ENCODE measurements around the gene ITGAL. TPM values are rescaled to one million over a fixed set of nuclear protein-coding genes. Genes with fewer than 3 reads are reported as not detected.

The ITGAL gene
- total RNA-seq, 1 donor from 2014 or later: 0.23 TPM

- H3K79me2 ChIP-seq (ENCODE audit: insufficient read depth, low read length): peaks cover 10% of the 10 kb centered on the region
- no peak for DNase-seq (ENCODE audit: low read depth)
- H3K27ac ChIP-seq (ENCODE audit: low read depth, low read length): no peak overlapping the region
- peaks cover 8% of the 10 kb centered on the region for H3K4me1 Mint-ChIP-seq (ENCODE audit: low read depth, unreplicated experiment)
- H3K9me3 Mint-ChIP-seq (ENCODE audit: unreplicated experiment): peaks cover 2% of the 10 kb centered on the region
- FAIRE-seq: no peak
- peaks cover 14% of the 10 kb centered on the region for H3K36me3 Mint-ChIP-seq (ENCODE audit: low read depth, unreplicated experiment)
- peaks cover 2% of the 10 kb centered on the region for H3K27me3 ChIP-seq (ENCODE audit: insufficient read depth, low read length)
- no peak overlapping the region for H3K4me3 ChIP-seq (ENCODE audit: insufficient read depth, low read depth, low read length)
- H3K27me3 Mint-ChIP-seq (ENCODE audit: low read depth, unreplicated experiment): peaks cover 8% of the 10 kb centered on the region
- TF ChIP-seq, protein P1, sequence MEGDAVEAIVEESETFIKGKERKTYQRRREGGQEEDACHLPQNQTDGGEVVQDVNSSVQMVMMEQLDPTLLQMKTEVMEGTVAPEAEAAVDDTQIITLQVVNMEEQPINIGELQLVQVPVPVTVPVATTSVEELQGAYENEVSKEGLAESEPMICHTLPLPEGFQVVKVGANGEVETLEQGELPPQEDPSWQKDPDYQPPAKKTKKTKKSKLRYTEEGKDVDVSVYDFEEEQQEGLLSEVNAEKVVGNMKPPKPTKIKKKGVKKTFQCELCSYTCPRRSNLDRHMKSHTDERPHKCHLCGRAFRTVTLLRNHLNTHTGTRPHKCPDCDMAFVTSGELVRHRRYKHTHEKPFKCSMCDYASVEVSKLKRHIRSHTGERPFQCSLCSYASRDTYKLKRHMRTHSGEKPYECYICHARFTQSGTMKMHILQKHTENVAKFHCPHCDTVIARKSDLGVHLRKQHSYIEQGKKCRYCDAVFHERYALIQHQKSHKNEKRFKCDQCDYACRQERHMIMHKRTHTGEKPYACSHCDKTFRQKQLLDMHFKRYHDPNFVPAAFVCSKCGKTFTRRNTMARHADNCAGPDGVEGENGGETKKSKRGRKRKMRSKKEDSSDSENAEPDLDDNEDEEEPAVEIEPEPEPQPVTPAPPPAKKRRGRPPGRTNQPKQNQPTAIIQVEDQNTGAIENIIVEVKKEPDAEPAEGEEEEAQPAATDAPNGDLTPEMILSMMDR (IDR thresholded peaks at IDR 0.05; ENCODE audit: insufficient read depth, low read depth, low read length): no peak
- TF ChIP-seq EZH2 (IDR thresholded peaks at IDR 0.05; ENCODE audit: insufficient read depth, low read length): no peak
- H3K36me3 ChIP-seq (ENCODE audit: insufficient read depth, low read length): no peaks in the 10 kb centered on the region
- no peaks in the 10 kb centered on the region for H4K20me1 ChIP-seq (ENCODE audit: insufficient read depth, low read length)
- H3K9ac ChIP-seq (ENCODE audit: low read length): no peak overlapping the region
- no peak overlapping the region for H3K4me2 ChIP-seq (ENCODE audit: low read length)
- H3K9me3 ChIP-seq (ENCODE audit: insufficient read depth, low read depth, low read length): no peaks in the 10 kb centered on the region
- peaks cover 4% of the 10 kb centered on the region for H3K4me1 ChIP-seq (ENCODE audit: insufficient read depth, low read length)
- no peak overlapping the region for H3K27ac Mint-ChIP-seq (ENCODE audit: unreplicated experiment)
- no peak overlapping the region for H2AFZ ChIP-seq (ENCODE audit: low read depth, low read length)
- H3K4me3 Mint-ChIP-seq (ENCODE audit: unreplicated experiment): no peak overlapping the region
These were observed 32.7 kb upstream of the ITGAL start for GRCh38 chr16:30439720-30440348.

DNA sequence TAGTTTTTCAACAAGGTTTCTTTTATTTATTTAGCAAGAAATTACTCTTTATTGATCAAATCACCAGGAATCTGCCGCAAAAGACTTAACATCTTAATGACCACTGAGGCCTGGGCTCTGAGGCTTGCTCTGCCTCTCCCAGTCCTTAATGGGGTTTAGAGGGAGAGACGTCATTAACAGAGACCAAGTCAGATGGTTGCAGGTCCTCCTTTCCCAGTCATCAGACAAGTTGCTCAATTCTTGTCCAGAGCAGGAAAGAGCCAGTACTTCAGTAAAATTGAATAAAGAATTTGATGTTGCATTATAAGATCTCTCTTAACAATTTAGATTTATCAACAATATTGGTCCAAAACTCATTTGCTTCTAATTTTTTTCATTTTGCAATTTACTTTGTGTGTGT, 28.9 kb upstream of the ITGAL start:
- Histone ChIP-seq H3K4me1 (ENCODE audit: insufficient read depth, low read length) (peaks cover 12% of the 10 kb centered on the region), H2AFZ (ENCODE audit: low read depth, low read length) (no peak overlapping the region), H3K27me3 (ENCODE audit: insufficient read depth, low read length) (no peaks in the 10 kb centered on the region), H3K79me2 (ENCODE audit: insufficient read depth, low read length) (peaks cover 15% of the 10 kb centered on the region), H4K20me1 (ENCODE audit: insufficient read depth, low read length) (no peaks in the 10 kb centered on the region), H3K4me2 (ENCODE audit: low read length) (no peak overlapping the region), H3K4me3 (ENCODE audit: insufficient read depth, low read depth, low read length) (no peak overlapping the region), H3K27ac (ENCODE audit: low read depth, low read length) (no peak overlapping the region), H3K9me3 (ENCODE audit: insufficient read depth, low read depth, low read length) (no peaks in the 10 kb centered on the region), H3K9ac (ENCODE audit: low read length) (no peak overlapping the region), H3K36me3 (ENCODE audit: insufficient read depth, low read length) (no peaks in the 10 kb centered on the region)
- Mint-ChIP-seq H3K27ac (ENCODE audit: unreplicated experiment) (no peak overlapping the region), H3K27me3 (ENCODE audit: low read depth, unreplicated experiment) (no peaks in the 10 kb centered on the region), H3K36me3 (ENCODE audit: low read depth, unreplicated experiment) (peaks cover 16% of the 10 kb centered on the region), H3K9me3 (ENCODE audit: unreplicated experiment) (peaks cover 7% of the 10 kb centered on the region), H3K4me3 (ENCODE audit: unreplicated experiment) (peak overlapping the region; percentile 90), H3K4me1 (ENCODE audit: low read depth, unreplicated experiment) (peaks cover 14% of the 10 kb centered on the region)
- FAIRE-seq: no peak
- DNase-seq (ENCODE audit: low read depth): no peak
- no peak for TF ChIP-seq EZH2 (IDR thresholded peaks at IDR 0.05; ENCODE audit: insufficient read depth, low read length)
- TF ChIP-seq, protein P1 (IDR thresholded peaks at IDR 0.05; ENCODE audit: insufficient read depth, low read depth, low read length): no peak

Measured in astrocyte (in vitro differentiated cells and primary cell).